GM21717 (cell line): ENCODE measurements around the gene PRSS21.

Experiments
- ATAC-seq: cut with Tn5 transposase; IDR thresholded peaks from one replicate; pipeline ENCODE4 v1.9.1; 2021; ENCODE audit warnings: mild to moderate bottlenecking, moderate library complexity; ENCODE audit not compliant: unreplicated experiment

Gene PRSS21

DNA sequence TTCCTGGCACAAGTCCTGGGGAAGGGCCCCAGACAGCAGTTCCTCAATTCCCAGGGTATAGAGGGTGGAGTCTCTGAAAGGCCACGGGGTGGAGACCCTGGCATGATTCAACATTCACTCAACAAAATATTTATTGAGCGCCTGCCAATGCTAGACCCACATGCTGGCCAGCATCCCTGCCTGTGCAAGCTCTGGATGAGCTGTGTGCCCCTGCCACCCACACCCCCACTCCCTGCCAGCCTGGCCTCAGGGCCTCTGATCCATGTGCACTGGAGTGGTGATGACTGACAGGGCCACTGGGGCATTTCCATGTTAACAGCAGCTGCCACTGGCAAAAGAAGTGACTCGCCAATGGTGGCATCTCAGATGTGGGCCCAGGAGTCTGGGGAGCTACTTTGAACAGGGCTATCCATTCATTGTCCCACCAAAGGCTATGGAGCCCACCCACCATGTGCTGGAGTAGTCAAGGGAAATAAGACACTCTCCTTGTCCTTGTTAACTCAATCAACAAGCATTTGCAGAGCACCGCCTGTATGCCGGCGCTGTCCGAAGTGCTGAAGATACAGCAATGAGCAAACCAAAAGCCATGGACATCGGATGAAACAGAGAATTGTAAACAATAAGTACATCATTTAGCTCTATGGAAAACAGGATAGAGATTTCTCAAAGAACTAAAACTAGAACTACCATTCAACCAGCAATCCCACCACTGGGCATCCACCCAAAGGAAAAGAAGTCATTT lies 44.0 kb downstream of the PRSS21 start:
- ATAC-seq: no peak

DNA sequence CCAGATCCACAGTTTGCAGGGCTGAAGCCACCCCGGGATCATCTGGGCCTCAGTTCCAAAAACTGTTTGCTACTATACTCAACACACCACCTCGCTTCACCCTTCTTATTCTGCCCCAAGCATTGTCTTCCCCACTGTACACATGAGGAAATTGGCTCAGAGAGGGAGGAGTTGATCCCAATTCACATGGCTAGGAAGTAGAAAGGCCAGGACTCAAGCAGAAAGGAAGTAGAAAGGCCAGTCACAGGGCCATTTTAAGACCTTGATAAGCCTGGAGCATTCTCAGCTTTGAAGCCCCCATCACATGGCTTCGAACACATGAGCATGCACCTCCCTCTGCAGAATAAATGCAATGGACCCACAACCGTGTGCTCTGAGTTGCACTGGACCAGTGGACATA lies 48.6 kb downstream of the PRSS21 start:
- no peak for ATAC-seq

DNA sequence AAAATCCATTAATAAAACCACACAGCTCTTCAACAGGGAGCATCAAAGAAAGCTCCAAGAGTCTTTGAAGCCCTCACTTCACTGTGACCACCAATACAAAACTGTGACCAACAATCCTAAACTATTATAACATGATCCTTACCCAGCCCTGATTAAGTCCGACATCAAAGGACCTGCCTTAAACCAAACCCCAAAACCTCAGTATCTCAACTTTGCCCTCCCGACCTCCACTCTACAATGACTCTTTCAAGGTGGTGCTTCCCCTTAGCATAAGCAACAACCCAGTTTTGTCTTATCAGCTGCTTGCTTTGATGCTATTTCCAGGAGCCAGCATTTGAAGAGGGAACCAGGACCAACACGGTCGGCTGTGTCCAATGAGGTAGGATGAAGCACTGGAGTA lies 49.4 kb downstream of the PRSS21 start:
- no peak for ATAC-seq

DNA sequence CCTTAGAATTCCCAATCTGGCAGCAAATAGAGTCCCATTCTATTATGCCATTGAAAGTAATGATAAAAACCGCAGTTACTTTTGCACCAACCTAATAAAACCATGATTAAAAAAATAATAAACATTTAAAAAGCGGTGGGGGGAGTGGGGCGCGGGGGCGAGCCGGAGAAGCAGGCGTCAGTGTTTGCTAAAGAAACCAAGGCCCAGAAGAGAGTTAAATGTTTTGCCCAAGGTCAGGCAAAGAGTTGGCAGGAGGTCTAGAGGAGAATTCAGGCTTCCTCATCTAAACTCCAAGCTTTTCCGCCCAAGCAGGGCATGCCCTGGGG lies 50.6 kb downstream of the PRSS21 start:
- no peak for ATAC-seq

DNA sequence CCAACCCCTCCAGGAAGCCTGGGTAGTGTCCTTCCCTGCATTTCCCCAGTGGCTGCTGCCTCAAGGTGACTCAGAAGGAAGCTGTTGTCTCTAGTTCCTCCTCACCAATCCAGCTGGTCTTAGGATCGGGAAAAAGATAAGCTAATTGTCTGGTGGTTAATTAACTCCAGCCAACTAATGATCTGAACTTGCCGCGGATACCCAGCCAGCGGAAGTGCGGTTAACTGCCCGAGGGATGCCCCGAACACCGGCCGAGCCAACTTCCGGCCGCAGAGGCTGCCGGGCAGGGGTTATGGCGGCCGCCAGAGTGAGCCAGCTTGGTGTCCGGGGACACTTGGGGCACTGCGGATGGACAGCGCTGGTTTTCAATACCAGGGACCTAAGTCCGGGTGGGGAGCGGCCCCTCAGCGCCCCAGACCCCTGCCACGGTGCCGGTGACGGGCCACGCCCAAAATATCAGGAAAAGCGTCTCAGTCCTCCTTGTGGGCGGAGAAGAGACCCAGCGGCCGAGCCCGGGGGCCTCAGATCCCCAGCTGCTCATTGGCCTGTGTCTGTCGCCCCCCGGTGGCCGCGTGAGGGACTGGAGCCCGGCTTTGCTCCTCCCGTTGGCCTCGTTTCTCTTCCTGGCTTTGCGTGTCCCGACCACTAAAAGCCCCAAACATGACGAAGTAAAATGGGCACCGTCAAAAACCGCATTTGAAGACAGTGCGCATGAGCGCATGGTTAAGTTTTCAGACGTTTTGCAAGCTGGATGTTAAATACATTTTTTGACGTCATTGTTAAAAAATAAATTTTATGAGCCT lies 51.2 kb downstream of the PRSS21 start:
- peak; percentile 81 for ATAC-seq
